Measurements from ENCODE around the gene ARHGEF7.

The ARHGEF7 gene

GRCh38 chr13:111326981-111327642, 212.0 kb downstream of the ARHGEF7 start:
- no peak for DNase-seq

GRCh38 chr13:111327730-111328573, 212.8 kb downstream of the ARHGEF7 start:
- DNase-seq, result no peak

- DNase-seq, result no peak
These were observed 213.7 kb downstream of the ARHGEF7 start for GRCh38 chr13:111328574-111329410.

- DNase-seq, result no peak
These were observed 214.5 kb downstream of the ARHGEF7 start for GRCh38 chr13:111329641-111330040.

GRCh38 chr13:111330066-111330610, 215.0 kb downstream of the ARHGEF7 start:
- DNase-seq, result no peak

GRCh38 chr13:111335298-111335697, 220.2 kb downstream of the ARHGEF7 start:
- no peak for DNase-seq

- no peak for DNase-seq
These were observed 221.6 kb downstream of the ARHGEF7 start for GRCh38 chr13:111336666-111337065.

- DNase-seq, result no peak
These were observed 222.1 kb downstream of the ARHGEF7 start for GRCh38 chr13:111337206-111337605.

GRCh38 chr13:111337741-111338140, 222.6 kb downstream of the ARHGEF7 start:
- DNase-seq, result no peak

- DNase-seq, result no peak
These were observed 223.7 kb downstream of the ARHGEF7 start for GRCh38 chr13:111338841-111339240.

- DNase-seq, result no peak
These were observed 224.4 kb downstream of the ARHGEF7 start for GRCh38 chr13:111339366-111340143.

GRCh38 chr13:111341886-111342285, 226.8 kb downstream of the ARHGEF7 start:
- no peak for DNase-seq

GRCh38 chr13:111342721-111343120, 227.6 kb downstream of the ARHGEF7 start:
- DNase-seq, result no peak

GRCh38 chr13:111343186-111343805, 228.2 kb downstream of the ARHGEF7 start:
- DNase-seq, result no peak

- DNase-seq, result no peak
These were observed 229.5 kb downstream of the ARHGEF7 start for GRCh38 chr13:111344471-111345191.

GRCh38 chr13:111345682-111346081, 230.6 kb downstream of the ARHGEF7 start:
- DNase-seq, result no peak

- DNase-seq, result no peak
These were observed 231.1 kb downstream of the ARHGEF7 start for GRCh38 chr13:111346101-111346680.

GRCh38 chr13:111347438-111347837, 232.3 kb downstream of the ARHGEF7 start:
- DNase-seq, result no peak

- no peak for DNase-seq
These were observed 238.4 kb downstream of the ARHGEF7 start for GRCh38 chr13:111353508-111353907.

- DNase-seq, result no peak
These were observed 239.7 kb downstream of the ARHGEF7 start for GRCh38 chr13:111354789-111355188.
